ENCODE results near the gene MAPK8IP3.
"Not testable (repeated sequence)": the region's sequence is repeated elsewhere in the genome, so short reads cannot be mapped to it uniquely, and the experiment has no call there.

Gene MAPK8IP3

GRCh38 chr16:1677942-1678499 lies 28.0 kb upstream of the MAPK8IP3 start, which contains the start of gene JPT2:
JPT2 (plus strand) TSS chr16:1678279; CDS start chr16:1678313, 34 bp downstream.
- peak; percentile 95 for DNase-seq

DNA sequence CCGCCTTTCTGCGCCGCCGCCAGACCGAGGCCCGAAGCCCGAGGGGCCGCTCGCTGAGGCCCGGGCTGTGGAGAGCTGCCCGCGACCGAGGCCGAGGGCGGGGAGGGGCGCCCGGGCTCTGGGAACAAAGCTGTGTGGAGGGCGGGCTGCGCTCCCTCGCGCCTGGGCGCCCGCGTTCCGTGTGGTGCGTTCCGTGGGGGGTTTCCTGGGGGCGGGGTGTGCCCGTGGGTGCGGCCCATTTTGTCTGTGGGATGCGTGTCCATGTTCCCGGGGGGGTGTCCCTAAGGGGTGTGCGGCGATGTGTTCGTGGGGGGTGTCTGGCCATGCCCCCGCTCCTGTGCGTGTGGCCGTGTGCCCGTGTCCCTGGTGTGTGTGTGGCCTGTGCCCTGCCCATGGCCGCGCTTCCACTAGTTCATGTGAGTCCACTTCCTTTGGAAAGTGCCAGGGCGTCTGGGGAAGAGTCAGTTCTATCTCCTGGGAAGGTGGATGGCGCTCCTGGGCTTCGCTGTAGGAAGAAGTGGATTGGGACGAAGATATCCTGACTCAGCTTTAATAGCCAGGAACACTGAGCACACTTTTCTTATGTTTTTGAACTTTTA lies 27.4 kb upstream of the MAPK8IP3 start:
- DNase-seq, result peak; percentile 20

- DNase-seq, result no peak
These were observed 25.6 kb upstream of the MAPK8IP3 start for GRCh38 chr16:1680361-1680760.

DNA sequence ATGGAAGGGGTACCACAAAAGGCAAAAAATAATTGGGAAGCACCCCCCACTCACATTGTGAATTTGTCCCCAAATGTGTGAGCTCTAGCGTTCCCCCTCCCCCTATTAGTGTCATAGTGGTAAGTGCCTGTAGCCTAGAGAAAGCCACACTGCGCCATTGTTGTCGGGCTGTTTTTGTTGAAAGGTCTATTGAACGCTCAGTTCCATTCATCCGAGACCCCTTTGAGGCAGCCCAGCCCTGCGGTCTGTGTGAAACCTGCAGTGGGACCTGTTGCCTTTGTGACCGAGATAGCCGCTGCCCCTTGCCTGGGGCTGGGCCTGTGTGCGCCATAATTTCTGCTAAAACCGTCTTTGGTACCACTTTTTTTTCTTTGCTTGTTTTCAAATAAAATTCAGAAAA lies 25.0 kb upstream of the MAPK8IP3 start:
- DNase-seq, result no peak

DNA sequence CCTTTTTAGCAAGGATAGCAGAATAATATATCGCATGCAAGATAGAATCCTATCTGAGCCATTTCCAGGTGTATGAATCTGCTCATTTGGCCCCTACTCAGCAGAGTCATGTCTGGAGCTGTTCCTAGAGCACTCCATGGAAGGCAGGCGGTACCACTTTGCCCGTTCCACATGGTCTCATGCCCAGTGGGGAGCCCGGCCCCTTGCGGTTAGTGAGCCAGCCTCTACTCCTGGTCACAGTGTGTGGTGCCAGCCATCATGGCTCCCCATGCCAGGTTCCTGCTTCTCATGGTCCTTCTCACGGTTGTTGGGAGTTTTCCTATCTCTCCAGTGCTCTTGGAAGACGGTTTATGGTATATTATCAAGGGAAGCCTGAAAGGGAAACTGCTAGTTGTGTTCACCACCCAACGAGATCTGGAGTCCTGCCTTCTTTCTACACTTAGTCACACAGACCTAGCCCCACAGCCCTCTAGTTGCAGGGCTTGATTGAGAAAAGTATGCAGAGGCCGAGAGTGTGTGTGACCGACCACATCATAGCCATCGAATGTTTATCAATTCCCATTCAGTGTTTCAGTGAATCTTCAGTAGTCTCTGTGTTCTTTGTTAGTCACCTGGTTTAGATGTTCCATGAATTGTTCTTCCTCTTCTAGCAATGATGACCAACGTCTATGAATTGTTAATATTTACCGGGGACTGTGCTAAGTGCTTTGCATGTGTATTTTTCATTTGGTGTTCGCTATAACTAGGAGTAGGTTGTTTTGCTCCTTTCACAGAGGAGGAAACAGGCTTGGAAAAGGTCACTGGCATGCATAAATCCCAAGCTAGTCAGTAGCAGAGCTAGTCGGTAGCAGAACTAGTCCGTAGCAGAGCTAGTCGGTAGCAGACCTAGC lies 18.3 kb upstream of the MAPK8IP3 start:
- no peak for DNase-seq

- DNase-seq, result no peak
These were observed 17.0 kb upstream of the MAPK8IP3 start for GRCh38 chr16:1688807-1689560.

DNA sequence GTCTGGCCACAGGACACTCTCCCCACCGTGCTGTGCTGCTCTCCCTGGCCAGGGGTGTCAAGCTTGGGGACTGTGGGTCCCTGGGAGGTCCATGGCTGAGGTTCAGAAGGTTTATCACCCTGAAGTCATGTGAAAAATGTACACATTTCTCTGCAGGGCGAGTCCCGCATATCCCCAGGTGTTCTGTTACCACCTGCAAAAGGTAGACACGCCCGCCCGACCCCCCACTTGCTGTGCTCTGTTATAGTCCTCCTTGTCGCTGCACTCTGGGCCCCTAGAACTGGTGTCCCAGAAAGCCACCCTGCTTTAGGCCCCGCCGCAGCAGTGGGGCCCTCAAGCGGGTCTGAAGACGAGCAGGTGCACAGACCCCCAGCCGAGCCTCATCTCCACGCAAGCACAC lies 16.1 kb upstream of the MAPK8IP3 start:
- no peak for DNase-seq

- no peak for DNase-seq
These were observed 15.2 kb upstream of the MAPK8IP3 start for GRCh38 chr16:1690810-1691209.

DNA sequence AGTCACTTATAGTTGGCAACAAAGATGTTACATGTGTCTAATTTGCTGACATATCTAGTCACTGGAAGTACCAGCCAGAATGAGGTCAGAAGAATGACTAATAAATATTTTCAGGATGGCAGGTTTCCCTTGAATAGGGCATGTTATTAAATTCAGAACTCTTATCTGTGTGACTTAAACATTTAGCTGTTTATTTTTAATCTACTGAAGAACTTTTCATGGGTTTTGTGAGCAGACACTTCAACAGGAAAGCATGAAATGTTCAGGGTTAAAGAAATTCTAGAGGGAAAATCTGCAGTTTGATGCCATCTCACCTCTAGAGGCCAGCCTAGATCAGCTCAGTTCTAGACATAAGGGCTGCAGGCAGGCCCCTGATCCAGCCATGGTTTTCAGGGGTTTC lies 14.7 kb upstream of the MAPK8IP3 start:
- DNase-seq, result no peak

DNA sequence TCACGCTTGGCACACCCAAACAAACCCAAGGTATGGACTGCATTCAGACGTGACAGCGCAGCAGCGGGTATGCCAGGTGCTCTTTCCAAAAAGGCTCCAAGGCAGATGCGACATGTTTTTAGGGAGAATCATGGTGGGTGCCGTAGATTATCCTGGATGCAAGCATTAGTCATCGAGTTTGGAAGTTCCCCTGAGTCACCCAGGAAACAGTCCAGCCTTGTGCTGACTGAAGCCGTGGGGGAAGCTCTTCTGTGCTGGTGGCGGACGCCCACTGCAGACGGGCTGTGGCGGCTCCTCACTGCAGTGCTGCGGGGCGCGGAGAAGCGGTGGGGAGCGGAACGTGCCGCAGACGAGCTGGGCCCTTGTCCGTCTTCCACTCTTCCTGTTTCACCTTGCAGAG lies 14.0 kb upstream of the MAPK8IP3 start:
- DNase-seq, result peak; percentile 47

DNA sequence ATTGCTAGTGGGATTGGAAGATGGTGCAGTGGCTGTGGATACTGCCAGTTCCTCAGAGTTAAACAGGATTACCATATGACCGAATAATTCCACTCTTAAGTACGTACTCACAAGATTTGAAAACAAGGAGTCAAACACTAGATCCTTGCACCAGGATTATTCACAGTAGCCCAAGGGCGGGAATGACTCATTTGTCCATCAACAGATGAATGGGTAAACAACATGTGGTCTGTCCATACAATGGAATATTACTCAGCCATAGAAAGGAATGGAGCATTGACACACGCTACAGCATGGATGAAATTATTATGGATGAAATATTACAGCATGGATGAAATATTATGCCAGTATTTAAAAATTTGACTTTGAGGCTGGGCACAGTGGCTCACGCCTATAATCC lies 9.1 kb upstream of the MAPK8IP3 start:
- no peak for DNase-seq

- DNase-seq, result no peak
These were observed 7.3 kb upstream of the MAPK8IP3 start for GRCh38 chr16:1698680-1699079.

DNA sequence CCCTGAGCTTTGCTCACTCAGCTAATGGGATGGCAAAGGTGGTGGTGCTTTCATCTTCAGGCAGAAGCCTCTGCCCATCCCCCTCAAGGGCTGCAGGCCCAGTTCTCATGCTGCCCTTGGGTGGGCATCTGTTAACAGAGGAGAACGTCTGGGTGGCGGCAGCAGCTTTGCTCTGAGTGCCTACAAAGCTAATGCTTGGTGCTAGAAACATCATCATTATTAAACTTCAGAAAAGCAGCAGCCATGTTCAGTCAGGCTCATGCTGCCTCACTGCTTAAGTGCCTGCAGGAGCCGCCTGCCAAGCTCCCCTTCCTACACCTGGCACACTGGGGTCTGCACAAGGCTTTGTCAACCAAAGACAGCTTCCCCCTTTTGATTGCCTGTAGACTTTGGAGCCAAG lies 5.7 kb upstream of the MAPK8IP3 start:
- DNase-seq, result no peak

DNA sequence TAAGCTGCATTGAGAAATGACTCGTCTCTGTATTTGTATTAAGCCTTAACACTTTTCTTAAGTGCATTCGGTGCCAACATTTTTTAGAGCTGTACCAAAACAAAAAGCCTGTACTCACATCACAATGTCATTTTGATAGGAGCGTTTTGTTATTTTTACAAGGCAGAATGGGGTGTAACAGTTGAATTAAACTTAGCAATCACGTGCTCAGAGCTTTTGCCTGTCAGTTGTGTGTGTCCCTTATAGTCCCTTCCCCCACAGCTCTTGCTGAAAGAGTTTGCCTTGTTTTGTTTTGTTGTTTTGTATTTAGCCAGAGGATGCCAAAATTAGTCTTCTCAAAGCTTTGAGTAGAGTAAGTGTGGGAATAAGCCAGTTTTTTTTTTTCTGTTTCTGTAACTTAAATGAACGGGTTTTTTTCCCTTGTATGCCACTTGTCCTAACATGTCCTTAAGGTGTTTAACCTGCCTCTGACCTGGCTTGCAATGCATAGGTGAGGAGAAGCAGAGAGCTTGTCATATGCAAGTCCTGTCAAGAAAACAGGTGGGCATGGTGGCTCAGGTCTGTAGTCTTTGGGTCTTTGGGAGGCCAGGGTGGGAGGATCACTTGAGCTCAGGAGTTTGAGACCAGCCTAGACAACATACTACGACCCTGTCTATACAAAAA lies 4.6 kb upstream of the MAPK8IP3 start:
- DNase-seq, result no peak

DNA sequence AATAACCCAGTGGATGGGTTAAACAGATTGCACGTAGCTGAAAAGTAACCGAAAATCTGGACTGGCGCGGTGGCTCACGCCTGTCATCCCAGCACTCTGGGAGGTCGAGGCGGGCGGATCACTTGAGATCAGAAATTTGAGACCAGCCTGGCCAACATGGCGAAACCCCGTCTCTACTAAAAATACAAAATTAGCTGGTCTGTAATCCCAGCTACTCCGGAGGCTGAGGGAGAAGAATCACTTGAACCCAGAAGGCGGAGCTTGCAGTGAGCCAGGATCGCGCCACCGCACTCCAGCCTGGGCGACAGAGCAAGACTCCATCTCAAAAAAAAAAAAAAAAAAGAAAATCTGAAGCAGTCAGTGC lies 689 bp upstream of the MAPK8IP3 start:
- DNase-seq, result not testable (repeated sequence)

DNA sequence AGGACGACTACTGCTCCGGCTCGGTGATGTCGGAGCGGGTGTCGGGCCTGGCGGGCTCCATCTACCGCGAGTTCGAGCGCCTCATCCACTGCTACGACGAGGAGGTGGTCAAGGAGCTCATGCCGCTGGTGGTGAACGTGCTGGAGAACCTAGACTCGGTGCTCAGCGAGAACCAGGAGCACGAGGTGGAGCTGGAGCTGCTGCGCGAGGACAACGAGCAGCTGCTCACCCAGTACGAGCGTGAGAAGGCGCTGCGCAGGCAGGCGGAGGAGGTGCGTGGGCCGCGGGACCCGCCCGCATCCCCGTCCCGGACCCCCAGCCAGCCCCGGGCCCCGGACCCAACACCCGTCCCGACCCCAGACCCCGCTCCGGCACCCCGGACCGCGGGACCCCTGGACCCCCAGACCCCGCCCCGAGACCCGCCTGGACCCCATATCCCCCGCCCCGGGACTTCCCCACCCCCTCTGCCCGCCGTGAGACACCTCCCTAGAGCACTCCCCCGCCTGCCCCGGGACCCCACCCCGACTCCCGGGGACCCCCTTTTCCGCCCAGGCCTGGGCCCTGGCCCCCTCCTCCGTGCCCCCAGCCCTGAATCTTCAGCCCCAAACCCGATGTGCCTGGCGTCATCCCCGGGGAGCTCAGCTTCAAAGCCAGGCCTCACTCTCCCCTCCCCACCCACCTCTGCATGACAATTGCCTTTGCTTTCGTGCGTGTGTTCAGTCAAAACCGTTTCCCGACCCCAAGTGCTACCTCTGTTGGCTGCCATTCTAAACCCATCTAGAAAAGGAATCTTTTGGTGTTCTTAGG lies 594 bp downstream of the MAPK8IP3 start:
- no peak for DNase-seq

- DNase-seq, result no peak
These were observed 1.3 kb downstream of the MAPK8IP3 start for GRCh38 chr16:1707193-1707790.

GRCh38 chr16:1708083-1708767 lies 2.2 kb downstream of the MAPK8IP3 start:
- DNase-seq, result no peak

DNA sequence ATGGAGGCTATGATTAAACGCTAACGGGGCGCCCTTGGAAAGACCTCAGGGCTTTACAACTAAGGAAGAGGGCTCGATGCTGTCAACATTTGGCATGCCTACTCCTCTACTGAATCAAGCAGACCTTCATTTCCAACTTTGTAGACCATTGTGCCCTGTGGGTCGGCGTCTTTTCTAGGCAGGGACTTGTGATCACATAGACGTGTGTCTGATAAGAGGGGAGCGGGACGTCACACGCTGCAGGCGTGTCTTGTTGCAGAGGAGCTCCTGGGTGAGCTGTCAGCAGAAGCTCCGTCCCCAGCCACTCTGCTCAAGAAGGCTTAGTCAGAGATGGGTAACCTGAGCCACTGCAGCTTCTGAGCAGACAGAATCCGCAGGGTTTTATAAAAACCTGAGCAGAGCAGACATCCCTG lies 2.8 kb downstream of the MAPK8IP3 start:
- DNase-seq, result no peak

DNA sequence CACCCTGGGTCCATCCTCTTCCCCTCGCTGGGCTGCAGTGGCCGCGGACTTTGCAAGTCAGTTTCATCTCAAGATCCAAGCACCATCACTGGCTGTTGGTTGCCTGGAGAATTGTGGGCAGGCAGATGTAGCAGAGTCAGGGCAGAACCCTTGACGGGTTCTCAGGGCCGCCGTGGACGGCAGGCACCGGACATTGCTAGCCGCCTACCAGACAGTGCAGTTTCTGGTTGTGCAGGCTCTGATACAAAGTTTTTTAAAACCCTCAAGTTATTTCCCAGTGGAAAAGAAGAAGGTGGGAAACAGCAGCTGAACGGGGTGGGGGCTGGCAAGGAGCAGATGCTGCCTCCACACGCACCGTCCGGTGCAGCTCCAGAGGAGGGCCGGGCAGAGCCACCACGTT lies 3.4 kb downstream of the MAPK8IP3 start:
- no peak for DNase-seq
